HepG2 (cell line): Measurements from ENCODE around the gene HOXA4. TPM values are rescaled to one million over a fixed set of nuclear protein-coding genes. Genes with fewer than 3 reads are reported as not detected.

Experiments
- ATAC-seq: fragments of 200-7000 bp; cut with Tn5 transposase; 3 replicates; pipeline ENCODE4 v1.9.1; 2020; ENCODE audit warnings: mild to moderate bottlenecking, moderate library complexity
- BruUV-seq: library from RNA; stranded (reverse); fragments of 400-500 nt; replicated peaks from 2 replicates; lab custom pipeline; 2021; lab: Mats Ljungman, UMichigan
- CTCF ChIA-PET: fragments of 300-600 bp; formaldehyde crosslinking; extraction: SDS; loops from one replicate; lab custom pipeline; 2021; ENCODE audit warnings: low total read pairs, inconsistent platforms, low intra/inter-chr PET ratio; lab: Yijun Ruan, JAX
- POLR2A ChIA-PET: fragments of 350-600 bp; sonication (Branson Sonifier 250); formaldehyde crosslinking; loops from one replicate; lab custom pipeline; 2020; ENCODE audit warnings: antibody characterized with exemption, inconsistent platforms; lab: Yijun Ruan, JAX
- DNase-seq: peaks from one replicate; pipeline ENCODE4 v3.0.0-alpha.2; 2015; ENCODE audit warnings: low spot score
- FAIRE-seq: peaks from 3 replicates; lab custom pipeline; 2011; peaks lifted over from hg19 to GRCh38; lab: Jason Lieb, UNC
- H2AFZ ChIP-seq: one replicate; pipeline ENCODE4 v1.6.1; 2011; ENCODE audit warnings: low read length, inconsistent platforms
- H3K27ac ChIP-seq: fragments of 300-600 bp; 3 replicates; pipeline ENCODE4 v1.8.0; 2011; ENCODE audit warnings: mixed run types, mild to moderate bottlenecking, mixed read lengths, low read length, inconsistent platforms; ENCODE audit not compliant: insufficient read depth; ENCODE audit errors: extremely low read length
- H3K27me3 ChIP-seq, 2 experiments: fragments of 200-600 bp in 1 of 2; 2 replicates in 1 of 2; 3 replicates in 1 of 2; pipeline versions ENCODE4 v1.6.0 to v1.8.0; 2011; ENCODE audit warnings: low read length in 2 of 2, mild to moderate bottlenecking in 2 of 2, moderate library complexity in 2 of 2, inconsistent platforms in 1 of 2; ENCODE audit not compliant: insufficient read depth in 2 of 2, control insufficient read depth in 1 of 2
- H3K36me3 ChIP-seq, 2 experiments: fragments of 200-600 bp in 1 of 2; replicated peaks in 1 of 2; 2 replicates in 1 of 2; 3 replicates in 1 of 2; pipeline versions ENCODE4 v1.5.1 to v1.8.0; 2011; ENCODE audit warnings: low read length in 2 of 2, inconsistent platforms in 1 of 2; ENCODE audit not compliant: insufficient read depth in 2 of 2, control insufficient read depth in 1 of 2
- H3K4me1 ChIP-seq: 2 replicates; pipeline ENCODE4 v1.5.1; 2012; ENCODE audit warnings: low read length, inconsistent platforms; ENCODE audit not compliant: insufficient read depth
- H3K4me2 ChIP-seq: 2 replicates; pipeline ENCODE4 v1.6.0; 2011; ENCODE audit warnings: low read depth, low read length, inconsistent platforms
- H3K4me3 ChIP-seq, 3 experiments: fragments of 200-600 bp in 1 of 3; sonication (generic), shearing (Covaris generic) in 1 of 3; replicated peaks in 1 of 3; 2 replicates each; pipeline ENCODE4 v1.5.1; 2011 to 2016; ENCODE audit warnings: low read length in 3 of 3, inconsistent platforms in 2 of 3, low read depth in 2 of 3, mild to moderate bottlenecking in 2 of 3, control low read depth in 1 of 3, mixed read lengths in 1 of 3; ENCODE audit not compliant: insufficient read depth in 1 of 3
- H3K79me2 ChIP-seq: one replicate; pipeline ENCODE4 v1.6.1; 2011; ENCODE audit warnings: low read length, inconsistent platforms; ENCODE audit not compliant: insufficient read depth
- H3K9ac ChIP-seq: 2 replicates; pipeline ENCODE4 v1.6.0; 2011; ENCODE audit warnings: mild to moderate bottlenecking, low read depth, low read length, inconsistent platforms; ENCODE audit not compliant: insufficient read depth
- H3K9me3 ChIP-seq: 2 replicates; pipeline ENCODE4 v1.5.1; 2012; ENCODE audit warnings: mild to moderate bottlenecking, low read length
- H4K20me1 ChIP-seq: 2 replicates; pipeline ENCODE4 v1.6.0; 2011; ENCODE audit warnings: inconsistent platforms, mild to moderate bottlenecking, low read length, moderate library complexity; ENCODE audit not compliant: insufficient read depth
- POLR2A ChIP-seq, 2 experiments: IDR thresholded peaks; 2 replicates each; pipeline ENCODE4 v1.6.1; 2011; ENCODE audit warnings: low read depth in 2 of 2, low read length in 2 of 2, mild to moderate bottlenecking in 1 of 2, moderate library complexity in 1 of 2; ENCODE audit not compliant: insufficient read depth in 1 of 2
- PPARG ChIP-seq: conservative IDR thresholded peaks from 2 replicates; pipeline ENCODE4 v1.6.1; 2016; ENCODE audit warnings: missing biosample characterization, missing genetic modification reagents
- SP5 ChIP-seq: IDR thresholded peaks from 2 replicates; pipeline ENCODE4 v1.6.1; 2016; ENCODE audit warnings: low read depth, borderline replicate concordance
- ZBTB7A ChIP-seq: sonication (generic); formaldehyde crosslinking; IDR thresholded peaks from 2 replicates; pipeline ENCODE4 v1.8.0; 2022; ENCODE audit warnings: mild to moderate bottlenecking, missing genetic modification reagents
- ZNF232 ChIP-seq: sonication (generic); formaldehyde crosslinking; IDR thresholded peaks from 2 replicates; pipeline ENCODE4 v1.4.0; 2020; ENCODE audit warnings: missing genetic modification reagents, borderline replicate concordance
- ZNF746 ChIP-seq: sonication (generic); formaldehyde crosslinking; IDR thresholded peaks from 2 replicates; pipeline ENCODE4 v1.8.0; 2022; ENCODE audit warnings: mild to moderate bottlenecking, missing genetic modification reagents
- ZNF781 ChIP-seq: sonication (generic); formaldehyde crosslinking; IDR thresholded peaks from 2 replicates; pipeline ENCODE4 v1.5.1; 2020; ENCODE audit warnings: borderline replicate concordance, mild to moderate bottlenecking, missing genetic modification reagents; ENCODE audit errors: not compliant biosample characterization
- WGBS: methylation state at CpG from one replicate; pipeline ENCODE4 v1.1.6; 2017; ENCODE audit warnings: low lambda C conversion rate; 5-methylcytosine and 5-hydroxymethylcytosine counted together
- in situ Hi-C: cut with HindIII; loops from 2 replicates; pipeline ENCODE4 v1.10.0; 2017; ENCODE audit warnings: low pct_unique_long_range_greater_than_20kb; ENCODE audit not compliant: extremely low pct_ligation_motif_present
- intact Hi-C: fragments of 100-400 bp; cut with micrococcal nuclease; formaldehyde crosslinking; loops from one replicate; pipeline ENCODE4 v1.10.0; 2022; ENCODE audit not compliant: unreplicated experiment
- polyA plus RNA-seq, 8 experiments: library from polyadenylated mRNA; depleted of rRNA in 3 of 8; stranded (reverse) in 7 of 8; unstranded in 1 of 8; fragments of >200 nt; fragmentation: Illumina TruSeq in 4 of 8; extraction: Trizol in 4 of 8; gene quantifications; 2 replicates each; pipeline versions ENCODE4 v1.2.1 to v1.2.3, GENCODE V29; 2011 to 2016; ENCODE audit warnings: low read depth in 4 of 8, missing spikeins in 1 of 8, mixed read lengths in 1 of 8; ENCODE audit not compliant: insufficient read depth in 1 of 8
- total RNA-seq, 5 experiments: library from RNA; depleted of rRNA; stranded (reverse); fragments of >200 nt; fragmentation: Illumina TruSeq; extraction: Trizol; gene quantifications; 2 replicates each; pipeline ENCODE4 v1.2.3, GENCODE V29; 2016; ENCODE audit warnings: low read depth in 1 of 5
- TF ChIP-seq, protein P1 (sequence below), 2 experiments: IDR thresholded peaks; 2 replicates each; pipeline ENCODE4 v1.6.1; 2011 to 2012; ENCODE audit warnings: low read length in 2 of 2, borderline replicate concordance in 1 of 2, low read depth in 1 of 2, mild to moderate bottlenecking in 1 of 2, moderate library complexity in 1 of 2
- TF ChIP-seq, protein P2 (sequence below), 2 experiments: sonication (generic) in 1 of 2; formaldehyde crosslinking in 1 of 2; IDR thresholded peaks; 2 replicates each; pipeline versions ENCODE4 v1.4.0 to v1.6.1; 2016 to 2020; ENCODE audit warnings: borderline replicate concordance in 1 of 2, low read depth in 1 of 2, mild to moderate bottlenecking in 1 of 2, missing genetic modification reagents in 1 of 2
- TF ChIP-seq, protein P3 (sequence below): IDR thresholded peaks from 2 replicates; pipeline ENCODE4 v1.6.1; 2016; ENCODE audit warnings: missing genetic modification reagents, missing compliant biosample characterization
- TF ChIP-seq, protein P4 (sequence below): sonication (generic); formaldehyde crosslinking; IDR thresholded peaks from 2 replicates; pipeline ENCODE4 v1.8.0; 2022; ENCODE audit warnings: mild to moderate bottlenecking, missing genetic modification reagents; ENCODE audit not compliant: insufficient replicate concordance

HOXA4 gene
- total and polyA plus RNA-seq, 2 of the 13 experiments (the other 11 are each of a cell fraction or from before 2014, with no cell fraction given) = 2.4 to 5.4 TPM

DNA sequence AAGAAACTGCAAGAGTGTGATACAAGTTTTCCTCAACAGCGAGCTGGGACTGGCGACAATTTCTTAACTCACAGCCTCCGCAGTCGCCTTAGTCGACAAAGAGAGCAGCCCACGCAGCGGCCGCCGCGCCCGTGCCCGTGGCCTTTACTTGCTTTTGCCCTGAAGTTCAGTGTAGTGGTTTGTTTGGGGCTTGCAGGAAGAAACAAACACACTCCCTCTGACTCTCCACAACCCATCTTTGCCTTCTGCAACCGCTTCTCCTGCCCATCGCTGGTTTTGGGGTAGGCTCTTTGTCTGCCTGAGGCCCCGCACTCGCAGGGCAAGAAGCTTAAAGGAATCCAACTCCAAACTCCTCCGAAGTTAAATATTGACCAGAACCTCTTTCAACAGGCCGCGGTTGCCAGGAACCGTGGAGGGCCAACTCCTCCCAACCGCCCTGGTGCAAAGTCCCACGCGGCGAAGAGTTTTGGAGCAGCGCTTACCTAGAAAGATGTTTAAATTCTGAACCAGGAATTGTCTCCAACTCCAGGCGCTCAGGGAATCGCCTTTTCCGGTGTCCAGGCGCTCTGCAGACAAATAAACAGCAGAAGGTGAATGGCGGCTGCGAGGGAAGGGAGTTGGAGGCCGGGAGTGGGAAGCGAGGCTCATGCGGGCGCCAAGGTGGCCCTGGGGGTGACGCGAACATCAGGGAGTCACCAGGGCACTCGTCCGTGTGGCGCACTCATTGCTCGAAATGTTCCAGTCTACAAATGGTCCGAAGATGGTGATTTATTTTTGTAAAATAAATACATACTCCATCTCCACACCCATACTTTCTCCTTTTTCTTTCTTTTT lies 8.3 kb downstream of the HOXA4 start:
- in situ Hi-C loops (no loop called here), intact Hi-C loops (loop anchor here (1.0 kb wide), 1 partner anchor 8 kb away; the partner anchor contains the start of gene HOXA4)
- peaks cover 56% of the 10 kb centered on the region for H3K79me2 ChIP-seq
- H3K4me3 ChIP-seq = peak overlapping the region; percentile 82 to 95 (median 87)
- no peaks in the 10 kb centered on the region for H3K9me3 ChIP-seq
- FAIRE-seq = peak; percentile 95
- ATAC-seq = peak; percentile 87
- BruUV-seq = no TSS peak
- peak overlapping the region; percentile 87 for H3K4me2 ChIP-seq
- ChIA-PET POLR2A (interaction anchor here (1.0 to 5.8 kb wide), 17 partner anchors 10 to 774 kb away, joined by 3 to 118 read pairs (median 6); partner anchors contain the start of genes HOXA1, HOXA4, HOXA5 and SKAP2), CTCF (no interaction called here)
- no peaks in the 10 kb centered on the region; a peak in 1 of 5 replicates for H3K27me3 ChIP-seq
- peaks cover 0 to 8% of the 10 kb centered on the region in 2 experiments; a peak in 2 of 5 replicates for H3K36me3 ChIP-seq
- WGBS = 2% methylated on average over 28 of the region's 42 CpGs
- H3K27ac ChIP-seq = peak overlapping the region; percentile 96
- H3K4me1 ChIP-seq = peaks cover 77% of the 10 kb centered on the region
- DNase-seq = peak; percentile 94
- H4K20me1 ChIP-seq = peaks cover 13% of the 10 kb centered on the region
- H3K9ac ChIP-seq = peak overlapping the region; percentile 88
- no peak overlapping the region for H2AFZ ChIP-seq
- TF ChIP-seq PPARG (CRISPR knock-in tag) = peak; percentile 43; the same call in 1 of the 2 replicates
- TF ChIP-seq POLR2A (IDR thresholded peaks at IDR 0.05; ENCODE audit: insufficient read depth in 1 of 2, low read depth in 2 of 2, low read length in 2 of 2) = peak; percentile 81 to 96
- TF ChIP-seq, protein P1, sequence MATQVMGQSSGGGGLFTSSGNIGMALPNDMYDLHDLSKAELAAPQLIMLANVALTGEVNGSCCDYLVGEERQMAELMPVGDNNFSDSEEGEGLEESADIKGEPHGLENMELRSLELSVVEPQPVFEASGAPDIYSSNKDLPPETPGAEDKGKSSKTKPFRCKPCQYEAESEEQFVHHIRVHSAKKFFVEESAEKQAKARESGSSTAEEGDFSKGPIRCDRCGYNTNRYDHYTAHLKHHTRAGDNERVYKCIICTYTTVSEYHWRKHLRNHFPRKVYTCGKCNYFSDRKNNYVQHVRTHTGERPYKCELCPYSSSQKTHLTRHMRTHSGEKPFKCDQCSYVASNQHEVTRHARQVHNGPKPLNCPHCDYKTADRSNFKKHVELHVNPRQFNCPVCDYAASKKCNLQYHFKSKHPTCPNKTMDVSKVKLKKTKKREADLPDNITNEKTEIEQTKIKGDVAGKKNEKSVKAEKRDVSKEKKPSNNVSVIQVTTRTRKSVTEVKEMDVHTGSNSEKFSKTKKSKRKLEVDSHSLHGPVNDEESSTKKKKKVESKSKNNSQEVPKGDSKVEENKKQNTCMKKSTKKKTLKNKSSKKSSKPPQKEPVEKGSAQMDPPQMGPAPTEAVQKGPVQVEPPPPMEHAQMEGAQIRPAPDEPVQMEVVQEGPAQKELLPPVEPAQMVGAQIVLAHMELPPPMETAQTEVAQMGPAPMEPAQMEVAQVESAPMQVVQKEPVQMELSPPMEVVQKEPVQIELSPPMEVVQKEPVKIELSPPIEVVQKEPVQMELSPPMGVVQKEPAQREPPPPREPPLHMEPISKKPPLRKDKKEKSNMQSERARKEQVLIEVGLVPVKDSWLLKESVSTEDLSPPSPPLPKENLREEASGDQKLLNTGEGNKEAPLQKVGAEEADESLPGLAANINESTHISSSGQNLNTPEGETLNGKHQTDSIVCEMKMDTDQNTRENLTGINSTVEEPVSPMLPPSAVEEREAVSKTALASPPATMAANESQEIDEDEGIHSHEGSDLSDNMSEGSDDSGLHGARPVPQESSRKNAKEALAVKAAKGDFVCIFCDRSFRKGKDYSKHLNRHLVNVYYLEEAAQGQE (IDR thresholded peaks at IDR 0.05; ENCODE audit: borderline replicate concordance in 1 of 2, low read depth in 1 of 2, low read length in 2 of 2) = peak in 1 of 2 experiments; percentile 61; a peak in 1 of 4 replicates
- TF ChIP-seq SP5 (CRISPR knock-in tag) = peak; percentile 61; the same call in 1 of the 2 replicates
- TF ChIP-seq, protein P2, sequence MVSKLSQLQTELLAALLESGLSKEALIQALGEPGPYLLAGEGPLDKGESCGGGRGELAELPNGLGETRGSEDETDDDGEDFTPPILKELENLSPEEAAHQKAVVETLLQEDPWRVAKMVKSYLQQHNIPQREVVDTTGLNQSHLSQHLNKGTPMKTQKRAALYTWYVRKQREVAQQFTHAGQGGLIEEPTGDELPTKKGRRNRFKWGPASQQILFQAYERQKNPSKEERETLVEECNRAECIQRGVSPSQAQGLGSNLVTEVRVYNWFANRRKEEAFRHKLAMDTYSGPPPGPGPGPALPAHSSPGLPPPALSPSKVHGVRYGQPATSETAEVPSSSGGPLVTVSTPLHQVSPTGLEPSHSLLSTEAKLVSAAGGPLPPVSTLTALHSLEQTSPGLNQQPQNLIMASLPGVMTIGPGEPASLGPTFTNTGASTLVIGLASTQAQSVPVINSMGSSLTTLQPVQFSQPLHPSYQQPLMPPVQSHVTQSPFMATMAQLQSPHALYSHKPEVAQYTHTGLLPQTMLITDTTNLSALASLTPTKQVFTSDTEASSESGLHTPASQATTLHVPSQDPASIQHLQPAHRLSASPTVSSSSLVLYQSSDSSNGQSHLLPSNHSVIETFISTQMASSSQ (IDR thresholded peaks at IDR 0.05; ENCODE audit: low read depth) = peak; percentile 97
- TF ChIP-seq, protein P2 (CRISPR knock-in tag; IDR thresholded peaks at IDR 0.05; ENCODE audit: borderline replicate concordance) = peak; percentile 99
- no peak for TF ChIP-seq ZNF746 (CRISPR knock-in tag)
- TF ChIP-seq, protein P3, sequence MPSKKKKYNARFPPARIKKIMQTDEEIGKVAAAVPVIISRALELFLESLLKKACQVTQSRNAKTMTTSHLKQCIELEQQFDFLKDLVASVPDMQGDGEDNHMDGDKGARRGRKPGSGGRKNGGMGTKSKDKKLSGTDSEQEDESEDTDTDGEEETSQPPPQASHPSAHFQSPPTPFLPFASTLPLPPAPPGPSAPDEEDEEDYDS (CRISPR knock-in tag) = peak; percentile 86
- no peak for TF ChIP-seq ZNF232 (CRISPR knock-in tag)
- TF ChIP-seq, protein P4, sequence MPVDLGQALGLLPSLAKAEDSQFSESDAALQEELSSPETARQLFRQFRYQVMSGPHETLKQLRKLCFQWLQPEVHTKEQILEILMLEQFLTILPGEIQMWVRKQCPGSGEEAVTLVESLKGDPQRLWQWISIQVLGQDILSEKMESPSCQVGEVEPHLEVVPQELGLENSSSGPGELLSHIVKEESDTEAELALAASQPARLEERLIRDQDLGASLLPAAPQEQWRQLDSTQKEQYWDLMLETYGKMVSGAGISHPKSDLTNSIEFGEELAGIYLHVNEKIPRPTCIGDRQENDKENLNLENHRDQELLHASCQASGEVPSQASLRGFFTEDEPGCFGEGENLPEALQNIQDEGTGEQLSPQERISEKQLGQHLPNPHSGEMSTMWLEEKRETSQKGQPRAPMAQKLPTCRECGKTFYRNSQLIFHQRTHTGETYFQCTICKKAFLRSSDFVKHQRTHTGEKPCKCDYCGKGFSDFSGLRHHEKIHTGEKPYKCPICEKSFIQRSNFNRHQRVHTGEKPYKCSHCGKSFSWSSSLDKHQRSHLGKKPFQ (CRISPR knock-in tag) = peak; percentile 25
- peak; percentile 60 for TF ChIP-seq ZNF781 (CRISPR knock-in tag)
- TF ChIP-seq ZBTB7A (CRISPR knock-in tag) = 0 out of 2 replicates have a peak, but pooled peaks have one; percentile 47
